Ishikawa (cell line): ENCODE data around the gene CHMP1A.

ENCODE experiments used
- CEBPB ChIP-seq: IDR thresholded peaks from 2 replicates; pipeline ENCODE4 v1.6.1; 2012
- FOXM1 ChIP-seq: IDR thresholded peaks from 2 replicates; pipeline ENCODE4 v1.6.1; 2012; ENCODE audit warnings: low read depth, borderline replicate concordance
- RAD21 ChIP-seq: IDR thresholded peaks from 2 replicates; pipeline ENCODE4 v1.6.1; 2012; ENCODE audit warnings: low read depth
- TAF1 ChIP-seq: IDR thresholded peaks from 2 replicates; pipeline ENCODE4 v1.6.1; 2012; ENCODE audit warnings: low read depth, mild to moderate bottlenecking
- TF ChIP-seq, protein P1 (sequence below): IDR thresholded peaks from 2 replicates; pipeline ENCODE4 v1.6.1; 2012

DNA sequence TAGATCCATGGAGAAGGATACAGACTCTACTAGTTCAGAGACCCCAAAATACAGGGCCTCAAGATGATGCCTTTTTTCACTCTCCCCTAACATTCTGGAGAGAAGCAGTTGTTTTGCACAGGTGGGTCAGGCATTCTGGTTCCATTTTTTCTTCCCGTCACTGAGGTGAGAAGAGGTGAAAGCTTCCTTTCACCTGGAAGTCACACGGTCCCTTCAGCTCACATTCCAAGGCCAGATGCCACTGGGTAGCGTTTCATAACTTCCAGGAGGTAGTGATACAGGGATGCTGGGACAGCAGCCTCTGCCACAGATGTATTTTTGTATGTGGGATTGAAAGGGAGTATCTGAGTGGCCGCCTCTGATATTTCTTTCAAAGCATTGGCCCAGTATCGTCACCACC lies 30.9 kb upstream of the CHMP1A start:
- no peak for TF ChIP-seq TAF1
- no peak for TF ChIP-seq CEBPB
- TF ChIP-seq RAD21 = no peak
- TF ChIP-seq FOXM1 = no peak
- TF ChIP-seq, protein P1, sequence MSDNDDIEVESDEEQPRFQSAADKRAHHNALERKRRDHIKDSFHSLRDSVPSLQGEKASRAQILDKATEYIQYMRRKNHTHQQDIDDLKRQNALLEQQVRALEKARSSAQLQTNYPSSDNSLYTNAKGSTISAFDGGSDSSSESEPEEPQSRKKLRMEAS = no peak
